HG03159 (cell line): ENCODE measurements around the gene FNDC11.
A peak's percentile ranks its signal among the peaks of the same experiment; 100 is the strongest.
"Not testable (repeated sequence)": the region's sequence is repeated elsewhere in the genome, so short reads cannot be mapped to it uniquely, and the experiment has no call there.

ENCODE experiments used
- ATAC-seq: cut with Tn5 transposase; IDR thresholded peaks from one replicate; pipeline ENCODE4 v1.9.1; 2021; ENCODE audit warnings: mild to moderate bottlenecking, moderate library complexity; ENCODE audit not compliant: unreplicated experiment

FNDC11 gene

GRCh38 chr20:63565699-63566335 lies 11.9 kb downstream of the FNDC11 start:
- no peak for ATAC-seq

GRCh38 chr20:63566395-63567135 lies 12.6 kb downstream of the FNDC11 start:
- ATAC-seq, result no peak

- no peak for ATAC-seq
Observed at GRCh38 chr20:63567136-63567385, 13.1 kb downstream of the FNDC11 start.

GRCh38 chr20:63567386-63568169 lies 13.6 kb downstream of the FNDC11 start:
- ATAC-seq, result peak; percentile 69

- ATAC-seq, result peak; percentile 24
Observed at GRCh38 chr20:63568170-63568981, 14.4 kb downstream of the FNDC11 start.

- no peak for ATAC-seq
Observed at GRCh38 chr20:63568986-63569949, 15.3 kb downstream of the FNDC11 start.

- ATAC-seq, result no peak
Observed at GRCh38 chr20:63570281-63571086, 16.5 kb downstream of the FNDC11 start.

- ATAC-seq, result not testable (repeated sequence)
Observed at GRCh38 chr20:63571087-63571478, 17.1 kb downstream of the FNDC11 start.

- no peak for ATAC-seq
Observed at GRCh38 chr20:63572071-63572787, 18.3 kb downstream of the FNDC11 start.

GRCh38 chr20:63572788-63573646 lies 19.1 kb downstream of the FNDC11 start:
- ATAC-seq, result no peak

GRCh38 chr20:63573647-63574131 lies 19.7 kb downstream of the FNDC11 start:
- no peak for ATAC-seq

GRCh38 chr20:63574156-63574828 lies 20.3 kb downstream of the FNDC11 start, which contains the start of gene HELZ2:
TSS of gene HELZ2 (minus strand) at chr20:63574239. CDS start at chr20:63572385, 1,854 bp downstream.
- no peak for ATAC-seq

- no peak for ATAC-seq
Observed at GRCh38 chr20:63574829-63575743, 21.1 kb downstream of the FNDC11 start.

GRCh38 chr20:63576311-63576710 lies 22.4 kb downstream of the FNDC11 start:
- ATAC-seq, result no peak

- ATAC-seq, result no peak
Observed at GRCh38 chr20:63577317-63577894, 23.4 kb downstream of the FNDC11 start.
